A673 (cell line): Measurements from ENCODE around the gene NRXN3.

Experiments
- EZH2 ChIP-seq: fragments of 200-600 bp; sonication (generic); IDR thresholded peaks from 2 replicates; pipeline ENCODE4 v1.6.1; 2017; ENCODE audit warnings: borderline replicate concordance, low read depth, mild to moderate bottlenecking, mixed read lengths, antibody characterized with exemption, low read length; ENCODE audit not compliant: poor library complexity, severe bottlenecking
- TF ChIP-seq, protein P1 (sequence below): fragments of 300-800, 200-600 bp; sonication (generic); conservative IDR thresholded peaks from 2 replicates; pipeline ENCODE4 v1.5.1; 2017; ENCODE audit warnings: low read depth, mild to moderate bottlenecking, antibody characterized with exemption, low read length, moderate library complexity, mixed read lengths

GRCh38 chr14:79089576-79089975, 919.4 kb downstream of the NRXN3 start:
- TF ChIP-seq, protein P1, sequence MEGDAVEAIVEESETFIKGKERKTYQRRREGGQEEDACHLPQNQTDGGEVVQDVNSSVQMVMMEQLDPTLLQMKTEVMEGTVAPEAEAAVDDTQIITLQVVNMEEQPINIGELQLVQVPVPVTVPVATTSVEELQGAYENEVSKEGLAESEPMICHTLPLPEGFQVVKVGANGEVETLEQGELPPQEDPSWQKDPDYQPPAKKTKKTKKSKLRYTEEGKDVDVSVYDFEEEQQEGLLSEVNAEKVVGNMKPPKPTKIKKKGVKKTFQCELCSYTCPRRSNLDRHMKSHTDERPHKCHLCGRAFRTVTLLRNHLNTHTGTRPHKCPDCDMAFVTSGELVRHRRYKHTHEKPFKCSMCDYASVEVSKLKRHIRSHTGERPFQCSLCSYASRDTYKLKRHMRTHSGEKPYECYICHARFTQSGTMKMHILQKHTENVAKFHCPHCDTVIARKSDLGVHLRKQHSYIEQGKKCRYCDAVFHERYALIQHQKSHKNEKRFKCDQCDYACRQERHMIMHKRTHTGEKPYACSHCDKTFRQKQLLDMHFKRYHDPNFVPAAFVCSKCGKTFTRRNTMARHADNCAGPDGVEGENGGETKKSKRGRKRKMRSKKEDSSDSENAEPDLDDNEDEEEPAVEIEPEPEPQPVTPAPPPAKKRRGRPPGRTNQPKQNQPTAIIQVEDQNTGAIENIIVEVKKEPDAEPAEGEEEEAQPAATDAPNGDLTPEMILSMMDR: no peak
- no peak for TF ChIP-seq EZH2
